GM18502 (cell line): ENCODE data around the gene CFAP126.
"Not testable (repeated sequence)": the region's sequence is repeated elsewhere in the genome, so short reads cannot be mapped to it uniquely, and the experiment has no call there.

Source experiments
- ATAC-seq: cut with Tn5 transposase; IDR thresholded peaks from one replicate; pipeline ENCODE4 v1.9.1; 2021; ENCODE audit warnings: mild to moderate bottlenecking; ENCODE audit not compliant: unreplicated experiment, poor library complexity

Gene CFAP126

DNA sequence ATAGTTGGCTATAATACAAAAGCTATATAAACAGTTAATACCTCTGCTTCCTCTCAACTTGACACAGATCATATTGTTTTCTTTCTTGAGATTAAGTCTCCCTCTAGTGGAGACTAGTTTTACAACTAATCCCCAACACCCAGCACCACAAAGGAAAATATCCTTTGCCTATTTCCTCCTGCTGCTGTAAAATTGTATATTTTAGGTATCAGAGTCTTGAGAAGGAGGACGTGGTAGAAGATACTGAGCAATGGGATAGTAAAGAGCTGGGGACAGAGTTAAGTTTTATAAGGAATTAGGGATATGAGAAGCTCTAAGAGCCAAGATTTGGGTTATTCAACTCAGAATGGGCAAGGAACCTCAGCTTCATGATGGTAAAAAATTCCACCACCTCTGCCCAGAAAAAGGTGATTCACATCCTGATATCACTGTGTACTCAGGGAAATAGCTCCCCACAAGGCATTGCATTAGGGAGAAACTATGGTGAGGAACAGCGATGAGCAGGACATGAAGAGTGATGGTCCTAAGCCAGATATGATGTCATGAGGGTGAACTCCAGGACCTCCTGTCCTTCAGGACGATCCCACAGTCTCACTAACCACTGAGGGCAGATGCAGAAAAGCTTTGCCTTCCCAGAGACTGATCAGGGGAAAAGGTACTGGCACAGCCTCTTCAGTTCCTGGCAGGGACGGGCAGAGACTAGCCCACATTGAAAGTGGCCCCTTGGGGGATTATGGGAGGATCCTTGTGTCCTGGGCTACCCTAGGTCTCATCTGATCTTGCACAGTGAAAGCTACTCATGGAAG lies 14.7 kb upstream of the CFAP126 start:
- no peak for ATAC-seq

DNA sequence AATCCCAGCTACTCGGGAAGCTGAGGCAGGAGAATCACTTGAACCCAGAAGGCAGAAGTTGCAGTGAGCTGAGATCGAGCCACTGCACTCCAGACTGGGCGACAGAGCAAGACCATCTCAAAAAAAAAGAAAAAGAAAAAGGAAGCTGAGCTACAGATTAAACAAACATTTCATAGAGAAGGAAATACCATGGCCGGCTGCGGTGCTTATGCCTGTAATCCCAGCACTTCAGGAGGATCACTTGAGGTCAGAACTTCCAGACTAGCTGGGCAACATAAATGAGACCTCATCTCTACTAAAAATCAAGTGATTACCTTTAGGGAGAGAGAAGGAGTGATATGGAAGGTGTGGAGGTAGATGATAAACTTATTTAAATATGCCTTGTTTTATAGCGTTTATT lies 14.0 kb upstream of the CFAP126 start:
- ATAC-seq: no peak

DNA sequence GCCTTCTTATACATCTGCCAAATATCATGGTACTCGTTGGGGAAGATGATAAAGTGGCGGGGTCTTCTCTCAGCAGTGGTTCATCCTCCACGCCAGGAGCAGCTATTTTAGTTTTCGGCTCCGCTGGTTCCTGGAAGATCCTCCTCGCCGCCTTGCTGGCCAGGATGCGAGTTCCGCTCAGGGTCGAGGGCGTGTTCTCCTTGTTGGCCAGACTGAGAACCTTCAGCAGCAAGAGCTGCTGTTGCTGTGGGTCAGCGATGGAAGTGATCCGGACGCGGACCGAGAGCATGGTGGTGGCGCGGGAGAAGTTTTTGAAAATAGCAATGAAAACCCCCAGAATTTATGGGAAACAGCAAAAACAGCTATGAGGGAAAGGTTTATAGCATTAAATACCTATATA lies 11.4 kb upstream of the CFAP126 start:
- ATAC-seq: no peak

DNA sequence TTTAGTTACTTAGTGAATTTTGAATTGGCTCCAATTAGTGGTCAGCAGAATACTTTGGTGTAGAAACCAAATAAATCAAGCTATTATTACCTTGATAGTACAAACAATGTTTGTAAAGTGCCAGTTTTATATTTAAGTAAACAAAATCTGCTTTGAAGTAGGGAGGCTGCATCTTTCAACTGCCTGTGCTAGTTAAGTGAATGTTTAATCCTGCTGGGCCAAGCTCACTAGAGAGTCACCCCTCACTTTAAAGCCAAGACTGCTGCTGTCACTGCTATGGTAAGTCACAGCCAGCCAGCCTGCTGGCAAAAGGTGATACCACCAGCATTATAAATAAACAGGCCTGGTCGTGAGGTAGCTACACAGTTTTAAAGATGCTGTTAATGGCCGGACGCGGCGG lies 10.3 kb upstream of the CFAP126 start:
- ATAC-seq: no peak

DNA sequence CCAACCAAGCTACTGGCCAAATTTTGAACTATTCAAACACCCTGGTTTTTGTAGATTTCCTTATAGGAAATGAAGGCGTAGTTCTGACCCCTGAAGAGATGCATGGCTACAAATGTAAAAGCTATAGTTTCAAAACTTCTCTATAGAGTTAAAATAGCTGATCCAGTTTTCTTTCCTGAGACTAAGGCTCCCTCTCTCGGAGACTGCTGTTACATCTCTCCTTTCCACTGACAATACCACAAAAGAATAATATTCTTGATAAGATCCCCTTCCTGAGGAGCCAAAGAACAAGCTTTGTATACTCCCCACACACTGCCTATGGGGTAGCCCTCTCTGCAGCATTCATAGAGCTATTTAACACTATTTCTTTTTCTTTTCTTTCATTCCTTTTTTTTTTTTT lies 6.7 kb upstream of the CFAP126 start:
- ATAC-seq: no peak

DNA sequence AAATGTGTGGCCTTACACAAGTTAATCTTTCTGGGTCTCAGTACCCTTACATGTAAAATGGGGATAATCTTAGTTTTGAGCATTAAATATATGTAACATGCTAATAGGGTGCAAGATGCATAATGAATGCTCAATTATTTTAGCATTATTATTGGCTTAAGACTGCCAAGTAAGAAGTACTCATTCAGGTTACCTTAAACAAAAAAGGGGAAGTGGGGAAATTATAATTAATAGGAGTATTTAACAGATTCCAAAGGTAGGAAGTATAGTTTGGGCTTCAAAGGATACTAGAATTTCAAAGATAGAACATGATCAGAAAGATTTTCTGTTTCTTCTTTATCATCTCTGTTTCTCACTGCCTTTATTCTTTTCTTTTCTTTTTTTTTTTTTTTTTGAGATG lies 5.8 kb upstream of the CFAP126 start:
- no peak for ATAC-seq

DNA sequence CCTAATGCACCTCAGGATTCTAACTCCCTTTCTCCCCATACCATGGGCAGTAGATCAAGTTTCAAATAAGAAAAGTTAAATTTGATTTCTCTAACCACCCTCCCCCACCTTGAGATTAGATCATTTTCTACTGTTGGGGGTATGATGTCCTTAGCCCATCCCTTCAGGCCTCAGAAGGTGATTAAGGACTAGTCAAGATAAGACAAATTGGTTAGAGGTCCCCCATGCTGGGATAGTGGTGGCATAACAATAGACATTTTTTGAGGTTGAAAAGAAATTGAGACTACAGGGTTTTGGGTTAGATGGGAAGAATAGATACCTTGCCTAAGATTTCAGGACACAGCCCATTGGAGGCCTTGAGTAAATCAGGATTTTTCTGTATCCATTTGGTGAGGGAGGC lies 2.5 kb downstream of the CFAP126 start:
- ATAC-seq: no peak

DNA sequence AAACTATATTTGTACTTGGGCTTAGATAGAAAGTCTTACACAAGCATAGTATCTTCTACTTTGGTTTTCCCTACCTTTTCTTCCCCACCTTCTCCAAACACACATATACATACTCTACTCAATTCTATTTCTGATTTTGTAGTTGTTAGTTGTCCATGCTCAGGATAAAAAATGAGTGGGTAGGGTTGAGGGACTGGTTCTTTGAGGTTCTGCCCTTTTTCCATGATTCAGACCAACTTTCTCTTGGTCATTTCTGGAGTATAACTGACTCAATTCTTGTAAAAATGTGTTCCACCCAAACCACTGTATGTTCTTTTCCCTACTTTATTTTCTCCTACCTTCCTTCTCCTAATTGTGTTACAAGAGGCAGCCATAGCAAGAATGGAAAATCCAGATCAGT lies 3.3 kb downstream of the CFAP126 start:
- ATAC-seq: no peak

DNA sequence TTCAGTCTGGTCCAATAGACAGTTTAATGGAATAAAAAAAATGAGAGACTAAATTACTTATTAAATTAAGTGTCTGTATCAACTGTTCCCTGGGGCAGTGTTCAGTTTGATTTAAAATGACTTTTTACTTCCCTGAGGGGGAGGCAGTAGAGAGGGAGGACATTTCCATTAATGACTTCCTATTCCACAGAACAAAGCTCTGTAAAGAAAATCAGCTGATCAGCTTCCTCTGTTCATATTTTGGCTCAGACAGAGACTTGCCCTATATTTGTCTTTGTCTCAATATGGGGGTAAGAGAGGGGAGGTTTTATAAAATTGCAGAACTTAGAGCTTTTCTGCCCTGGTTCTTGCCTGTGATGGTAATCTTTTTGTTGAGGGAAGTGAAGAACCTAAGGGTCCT lies 8.4 kb downstream of the CFAP126 start:
- ATAC-seq: no peak

DNA sequence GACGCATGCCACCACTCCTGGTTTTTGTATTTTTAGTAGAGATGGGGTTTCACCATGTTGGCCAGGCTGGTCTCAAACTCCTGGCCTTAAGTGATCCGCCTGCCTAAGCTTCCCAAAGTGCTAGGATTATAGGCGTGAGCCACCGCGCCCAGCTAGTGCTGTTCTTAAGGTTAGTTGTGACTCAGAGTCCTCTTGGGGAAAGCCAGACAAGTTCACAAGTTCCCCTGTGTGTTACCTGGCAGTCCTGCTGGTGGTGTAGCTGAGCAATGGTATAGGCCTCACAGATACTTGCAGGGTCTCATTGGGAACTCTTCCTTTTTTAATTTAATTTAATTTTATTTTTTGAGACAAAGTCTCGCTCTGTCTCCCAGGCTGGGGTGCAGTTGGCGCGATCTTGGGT lies 10.6 kb downstream of the CFAP126 start:
- ATAC-seq: no peak

DNA sequence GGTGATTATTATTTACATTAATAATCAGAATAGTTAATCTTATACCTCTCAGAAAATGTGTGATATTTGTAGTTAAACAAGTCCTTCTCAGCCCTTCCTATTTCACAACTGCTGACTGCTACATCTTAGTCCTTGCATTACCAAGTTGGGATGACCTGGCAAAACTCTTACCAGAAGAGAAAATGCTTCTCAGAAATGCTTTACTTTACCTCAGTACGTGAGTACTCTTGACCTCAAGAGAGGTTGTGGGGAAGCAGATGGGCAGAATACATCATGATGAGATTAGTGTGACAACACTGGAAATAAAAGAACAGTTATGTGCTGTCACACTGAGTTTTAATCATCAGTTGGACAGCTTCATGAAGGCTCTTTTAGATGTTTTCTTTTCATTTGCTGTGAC lies 16.2 kb downstream of the CFAP126 start:
- no peak for ATAC-seq

DNA sequence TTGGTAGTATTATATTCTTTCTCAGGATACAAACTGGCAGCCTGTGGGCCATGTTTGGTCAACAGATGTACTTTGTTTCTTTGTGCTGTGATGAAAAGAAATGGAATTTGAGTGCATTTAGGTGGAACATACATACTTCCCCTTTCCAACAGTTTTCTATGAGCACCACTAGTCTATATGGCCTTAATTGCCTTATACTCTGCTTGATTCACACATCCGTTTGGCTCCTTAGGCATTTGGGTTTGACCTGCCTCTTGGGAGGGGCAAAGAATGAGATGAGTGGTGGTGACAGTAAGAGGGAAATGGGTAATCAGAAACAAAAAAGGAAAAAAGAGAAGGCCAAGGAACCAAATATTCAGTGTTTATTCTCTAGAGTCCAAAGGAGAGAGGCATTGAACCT lies 17.0 kb downstream of the CFAP126 start:
- ATAC-seq: no peak

DNA sequence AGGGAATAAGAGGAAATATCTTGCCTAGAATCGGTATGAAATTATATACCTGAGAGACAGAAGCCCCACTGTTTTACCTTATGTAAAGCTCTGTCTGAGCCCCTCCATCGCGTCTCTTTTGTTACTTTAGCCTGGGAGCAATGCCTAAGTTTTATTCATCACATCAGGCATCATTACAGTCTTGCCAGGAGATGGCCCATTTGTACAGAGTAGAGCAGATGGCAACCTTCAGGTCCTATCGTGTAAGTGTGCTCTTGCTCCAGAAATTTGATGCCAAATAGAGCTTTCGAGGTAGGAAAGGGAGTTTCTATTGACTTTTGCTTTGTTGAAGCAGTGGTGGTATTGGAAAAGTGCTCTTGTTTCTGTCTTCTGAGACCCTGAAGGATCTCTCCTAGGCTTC lies 24.9 kb downstream of the CFAP126 start:
- ATAC-seq: no peak

DNA sequence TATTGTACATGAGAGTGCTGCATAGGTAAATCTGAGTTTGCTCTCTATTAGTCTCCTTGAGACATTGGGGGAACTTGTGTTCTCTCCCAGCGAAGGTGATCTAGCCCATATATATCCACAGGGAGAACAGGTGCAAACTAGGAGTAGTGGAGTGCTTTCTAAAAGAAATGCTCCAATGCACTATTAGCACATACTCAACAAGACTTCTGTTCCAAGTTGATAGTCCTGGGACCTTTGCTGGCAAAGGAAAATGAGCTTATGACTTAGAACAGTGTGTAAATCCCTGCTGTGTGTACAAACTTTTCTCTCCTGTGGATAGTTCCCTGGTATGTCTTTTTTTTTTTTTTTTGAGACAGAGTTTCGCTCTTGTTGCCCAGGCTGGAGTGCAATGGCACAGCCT lies 25.5 kb downstream of the CFAP126 start:
- ATAC-seq: no peak

DNA sequence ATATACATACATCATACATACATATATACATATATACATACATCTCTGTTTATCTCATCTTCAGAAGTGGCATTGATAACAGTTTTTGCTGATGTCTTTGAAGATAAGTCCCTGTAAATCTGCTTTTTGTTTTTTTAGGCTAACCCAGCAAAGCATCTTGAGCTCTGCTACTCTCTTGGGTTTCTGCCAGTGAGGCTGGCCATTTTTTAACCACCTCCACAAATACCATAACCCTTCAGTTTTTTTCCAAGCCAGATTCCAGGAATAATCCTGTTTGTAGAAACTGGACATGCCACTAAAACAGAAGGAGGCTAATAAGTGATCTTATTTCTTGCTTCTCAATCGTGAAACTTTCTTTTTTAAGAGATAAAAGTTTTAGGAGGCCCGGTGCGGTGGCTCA lies 31.9 kb downstream of the CFAP126 start:
- no peak for ATAC-seq

DNA sequence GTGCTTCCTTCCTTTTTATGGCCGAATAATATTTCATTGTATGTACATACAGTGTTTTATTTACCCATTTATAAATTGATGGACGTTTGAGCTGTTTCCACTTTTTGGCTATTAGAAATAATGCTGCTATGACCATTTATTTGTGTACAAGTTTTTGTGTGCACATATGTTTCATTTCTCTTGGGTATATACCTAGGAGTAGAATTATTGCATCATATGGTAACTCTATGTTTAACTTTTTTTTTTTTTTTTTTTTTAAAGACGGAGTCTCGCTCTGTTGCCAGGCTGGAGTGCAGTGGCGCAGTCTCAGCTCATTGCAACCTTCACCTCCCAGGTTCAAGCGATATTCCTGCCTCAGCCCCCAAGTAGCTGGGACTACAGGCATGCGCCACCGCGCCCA lies 34.5 kb downstream of the CFAP126 start:
- ATAC-seq: no peak

DNA sequence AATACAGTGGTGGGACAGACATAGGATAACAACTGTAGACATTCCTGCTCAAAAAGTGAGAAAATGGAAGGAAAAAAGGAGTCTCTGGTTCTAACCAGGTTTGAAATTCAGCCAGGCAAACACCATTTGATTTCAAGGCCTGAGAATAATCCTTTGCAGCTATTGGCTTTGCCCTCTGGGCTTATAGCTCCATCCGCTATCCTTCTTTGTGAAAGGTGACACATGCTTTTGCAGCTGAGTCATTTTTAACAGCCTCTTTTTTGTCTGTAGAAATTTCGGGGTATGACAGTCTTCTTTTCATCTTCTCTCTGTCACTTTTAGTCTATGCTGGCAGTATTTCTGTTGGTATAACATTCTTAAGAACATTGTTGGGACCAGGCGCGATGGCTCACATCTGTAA lies 37.3 kb downstream of the CFAP126 start:
- no peak for ATAC-seq

DNA sequence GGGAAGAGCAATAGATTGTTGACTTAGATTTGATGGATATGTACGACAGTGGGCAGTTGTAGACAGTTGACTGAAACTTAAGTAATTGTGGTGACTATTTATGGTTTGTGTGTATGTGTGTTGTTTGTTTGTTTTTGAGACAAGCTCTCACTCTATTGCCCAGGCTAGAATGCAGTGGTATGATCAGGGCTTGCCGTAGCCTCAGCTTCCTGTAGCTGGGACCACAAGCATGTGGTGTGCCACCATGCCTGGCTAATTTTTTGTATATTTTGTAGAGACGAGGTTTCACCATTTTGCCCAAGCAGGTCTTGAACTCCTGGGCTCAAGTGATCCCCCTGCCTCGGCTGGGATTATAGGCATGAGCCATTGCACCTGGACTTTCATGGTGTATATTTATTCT lies 43.7 kb downstream of the CFAP126 start:
- ATAC-seq: no peak

DNA sequence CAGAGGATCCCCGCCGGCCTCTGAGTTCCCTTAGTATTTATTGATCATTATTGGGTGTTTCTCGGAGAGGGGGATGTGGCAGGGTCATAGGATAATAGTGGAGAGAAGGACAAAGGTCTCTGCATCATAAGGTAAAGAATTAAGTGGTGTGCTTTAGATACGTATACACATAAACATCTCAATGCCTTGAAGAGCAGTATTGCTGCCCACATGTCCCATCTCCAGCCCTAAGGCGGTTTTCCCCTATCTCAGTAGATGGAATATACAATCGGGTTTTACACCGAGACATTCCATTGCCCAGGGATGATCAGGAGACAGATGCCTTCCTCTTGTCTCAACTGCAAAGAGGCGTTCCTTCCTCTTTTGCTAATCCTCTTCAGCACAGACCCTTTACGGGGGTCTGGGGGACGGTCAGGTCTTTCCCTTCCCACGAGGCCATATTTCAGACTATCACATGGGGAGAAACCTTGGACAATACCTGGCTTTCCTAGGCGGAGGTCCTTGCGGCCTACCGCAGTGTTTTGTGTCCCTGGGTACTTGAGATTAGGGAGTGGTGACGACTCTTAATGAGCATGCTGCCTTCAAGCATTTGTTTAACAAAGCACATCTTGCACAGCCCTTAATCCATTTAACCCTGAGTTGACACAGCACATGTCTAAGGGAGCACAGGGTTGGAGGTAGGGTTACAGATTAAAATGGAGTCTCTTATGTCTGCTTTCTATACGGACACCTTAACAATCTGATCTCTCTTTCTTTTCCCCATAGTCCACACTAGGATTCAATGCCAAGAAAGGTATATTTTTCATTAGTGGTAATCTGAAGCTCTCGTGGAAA lies 51.6 kb downstream of the CFAP126 start:
- ATAC-seq: not testable (repeated sequence)
